Astrocyte of the cerebellum (primary cell): ENCODE results near the gene FANCG.

Source experiments
- DNase-seq: peaks from one replicate; pipeline ENCODE4 v3.0.0-alpha.2; 2011; ENCODE audit warnings: low read depth
- H3K4me3 ChIP-seq: 2 replicates; pipeline ENCODE4 v1.5.1; 2011; ENCODE audit warnings: mild to moderate bottlenecking, low read depth, low read length, moderate library complexity
- CTCF ChIP-seq: IDR thresholded peaks from 2 replicates; pipeline ENCODE4 v1.5.1; 2012; ENCODE audit warnings: low read length, low read depth, moderate library complexity, mild to moderate bottlenecking; ENCODE audit errors: missing control alignments
- in situ Hi-C: cut with HindIII; loops from 2 replicates; pipeline ENCODE4 v1.10.0; 2017; ENCODE audit warnings: low sequenced_read_pairs

The FANCG gene

GRCh38 chr9:35051069-35051967 lies 28.4 kb downstream of the FANCG start:
- DNase-seq: no peak
- TF ChIP-seq CTCF: peak; percentile 73
- in situ Hi-C loops: no loop called here
- no peak overlapping the region for H3K4me3 ChIP-seq

GRCh38 chr9:35048511-35048910 lies 31.2 kb downstream of the FANCG start:
- no peak overlapping the region for H3K4me3 ChIP-seq
- in situ Hi-C loops: no loop called here
- no peak for TF ChIP-seq CTCF
- no peak for DNase-seq

GRCh38 chr9:35044071-35044470 lies 35.7 kb downstream of the FANCG start:
- no peak overlapping the region for H3K4me3 ChIP-seq
- in situ Hi-C loops: loop anchor here (5.0 kb wide), 1 partner anchor 42 kb away; no protein-coding TSS in a partner anchor
- TF ChIP-seq CTCF: no peak

GRCh38 chr9:35042891-35043545 lies 36.7 kb downstream of the FANCG start:
- in situ Hi-C loops: loop anchor here (5.0 kb wide), 1 partner anchor 41 kb away; no protein-coding TSS in a partner anchor
- DNase-seq: no peak
- TF ChIP-seq CTCF: no peak
- no peak overlapping the region for H3K4me3 ChIP-seq

More at GRCh38 chr9:35044071-35044470, 35.7 kb downstream of the FANCG start:
- no peak for DNase-seq

- no peak for TF ChIP-seq CTCF
- in situ Hi-C loops: loop anchor here (5.0 kb wide), 1 partner anchor 40 kb away; no protein-coding TSS in a partner anchor
- no peak for DNase-seq
- no peak overlapping the region for H3K4me3 ChIP-seq
Measured at GRCh38 chr9:35042081-35042604, 37.6 kb downstream of the FANCG start.

GRCh38 chr9:35035851-35036701 lies 43.7 kb downstream of the FANCG start:
- TF ChIP-seq CTCF: no peak
- DNase-seq: no peak
- in situ Hi-C loops: no loop called here
- H3K4me3 ChIP-seq: no peak overlapping the region
